ENCODE measurements around the gene RENBP. TPM values are rescaled to one million over a fixed set of nuclear protein-coding genes. Genes with fewer than 3 reads are reported as not detected.

The RENBP gene
- total and polyA plus RNA-seq, 7 experiments from 2014 or later = 0.47 to 32.7 (median 22.2) TPM

- ChIA-PET CTCF (interaction anchor here (1.3 to 4.7 kb wide), 3 partner anchors 20 to 44 kb away, joined by 3 to 27 read pairs (median 22); partner anchors contain the start of gene ARHGAP4), POLR2A (interaction anchor here (0.9 to 8.5 kb wide), 9 partner anchors 13 to 460 kb away, joined by 3 to 127 read pairs (median 5); partner anchors contain the start of genes ARHGAP4, ATP6AP1, IDH3G and IRAK1)
- Histone ChIP-seq H3K9me3 (ENCODE audit: control insufficient read depth in 2 of 3, low read length in 3 of 3) (no peaks in the 10 kb centered on the region), H3K27ac (ENCODE audit: low read depth, low read length) (peak overlapping the region; percentile 99), H3K4me1 (ENCODE audit: control insufficient read depth in 2 of 2, insufficient read depth in 2 of 2, low read length in 2 of 2) (peaks cover 29 to 30% of the 10 kb centered on the region in 2 donors), H3K36me3 (ENCODE audit: control insufficient read depth in 2 of 3, insufficient read depth in 3 of 3, low read length in 3 of 3) (peaks cover 0 to 21% (median 0%) of the 10 kb centered on the region in 3 experiments), H3K4me3 (ENCODE audit: low read length) (peak overlapping the region; percentile 97), H3K27me3 (ENCODE audit: control insufficient read depth in 2 of 2, insufficient read depth in 2 of 2, low read length in 2 of 2) (no peaks in the 10 kb centered on the region)
- intact Hi-C loops (cut with micrococcal nuclease) = loop anchor here in 1 of 2 donors (2.0 to 10.0 kb wide), 2 partner anchors 22 to 374 kb away; partner anchors contain the start of gene CCNQ
- ATAC-seq (no peak), DNase-seq (peak in 6 of 9 donors; percentile 44 to 65 (median 51))
- Mint-ChIP-seq H3K4me1 (peaks cover 13 to 42% (median 31%) of the 10 kb centered on the region in 7 donors), H3K27ac (peak overlapping the region; percentile 48 to 99 (median 96)), H3K9me3 (peaks cover 0 to 2% (median 0%) of the 10 kb centered on the region in 11 donors), H3K36me3 (peaks cover 0 to 15% (median 0%) of the 10 kb centered on the region in 5 donors), H3K4me3 (peak overlapping the region; percentile 91 to 100 (median 100)), H3K27me3 (no peaks in the 10 kb centered on the region)
These were observed 24.3 kb upstream of the RENBP start for GRCh38 chrX:153968754-153969124.

- H3K4me1 ChIP-seq (ENCODE audit: control insufficient read depth in 2 of 2, insufficient read depth in 2 of 2, low read length in 2 of 2) = peaks cover 24 to 26% of the 10 kb centered on the region in 2 donors
- Mint-ChIP-seq H3K4me3 (peak overlapping the region; percentile 91 to 100 (median 100)), H3K27ac (peak overlapping the region in 8 of 9 donors; percentile 87 to 99 (median 96)), H3K27me3 (no peaks in the 10 kb centered on the region), H3K36me3 (peaks cover 0 to 15% (median 3%) of the 10 kb centered on the region in 5 donors), H3K4me1 (peaks cover 12 to 37% (median 29%) of the 10 kb centered on the region in 7 donors), H3K9me3 (peaks cover 0 to 2% (median 0%) of the 10 kb centered on the region in 11 donors)
- H3K4me3 ChIP-seq (ENCODE audit: low read length) = peak overlapping the region; percentile 97
- H3K36me3 ChIP-seq (ENCODE audit: control insufficient read depth in 2 of 3, insufficient read depth in 3 of 3, low read length in 3 of 3) = peaks cover 0 to 26% (median 0%) of the 10 kb centered on the region in 3 experiments
- ATAC-seq = no peak
- no peaks in the 10 kb centered on the region for H3K9me3 ChIP-seq (ENCODE audit: control insufficient read depth in 2 of 3, low read length in 3 of 3)
- H3K27ac ChIP-seq (ENCODE audit: low read depth, low read length) = peak overlapping the region; percentile 99
- no peak for DNase-seq
- H3K27me3 ChIP-seq (ENCODE audit: control insufficient read depth in 2 of 2, insufficient read depth in 2 of 2, low read length in 2 of 2) = no peaks in the 10 kb centered on the region
- intact Hi-C loops (cut with micrococcal nuclease) = loop anchor here in 1 of 2 donors (2.0 to 10.0 kb wide), 2 partner anchors 21 to 373 kb away; partner anchors contain the start of gene CCNQ
- ChIA-PET CTCF (interaction anchor here (0.6 to 4.7 kb wide), 5 partner anchors 13 to 51 kb away, joined by 3 to 27 read pairs (median 10); partner anchors contain the start of gene ARHGAP4), POLR2A (interaction anchor here (0.6 to 8.5 kb wide), 11 partner anchors 13 to 444 kb away, joined by 3 to 127 read pairs (median 4); partner anchors contain the start of genes ARHGAP4, EMD, IDH3G and IRAK1)
These were observed 23.8 kb upstream of the RENBP start for GRCh38 chrX:153968255-153968654.

- Histone ChIP-seq H3K36me3 (ENCODE audit: control insufficient read depth in 2 of 3, insufficient read depth in 3 of 3, low read length in 3 of 3) (peaks cover 0 to 31% (median 0%) of the 10 kb centered on the region in 3 experiments), H3K27ac (ENCODE audit: low read depth, low read length) (peak overlapping the region; percentile 99), H3K4me3 (ENCODE audit: low read length) (peak overlapping the region; percentile 97), H3K4me1 (ENCODE audit: control insufficient read depth in 2 of 2, insufficient read depth in 2 of 2, low read length in 2 of 2) (peaks cover 24 to 26% of the 10 kb centered on the region in 2 donors), H3K27me3 (ENCODE audit: control insufficient read depth in 2 of 2, insufficient read depth in 2 of 2, low read length in 2 of 2) (no peaks in the 10 kb centered on the region), H3K9me3 (ENCODE audit: control insufficient read depth in 2 of 3, low read length in 3 of 3) (no peaks in the 10 kb centered on the region)
- ChIA-PET CTCF (interaction anchor here (0.6 to 4.7 kb wide), 9 partner anchors 13 to 200 kb away, joined by 3 to 27 read pairs (median 4); partner anchors contain the start of gene ARHGAP4), POLR2A (interaction anchor here (0.6 to 8.5 kb wide), 17 partner anchors 10 to 522 kb away, joined by 3 to 127 read pairs (median 4); partner anchors contain the start of genes ARHGAP4, EMD, IDH3G and IRAK1)
- no peak for ATAC-seq
- intact Hi-C loops (cut with micrococcal nuclease) = loop anchor here (1.0 to 10.0 kb wide), 4 partner anchors 15 to 373 kb away; partner anchors contain the start of gene CCNQ (in 1 of the 2)
- H3K27ac Mint-ChIP-seq = peak overlapping the region; percentile 86 to 99 (median 96)
- H3K36me3 Mint-ChIP-seq = peaks cover 0 to 15% (median 3%) of the 10 kb centered on the region in 5 donors
- peaks cover 0 to 2% (median 0%) of the 10 kb centered on the region in 11 donors for H3K9me3 Mint-ChIP-seq
- no peaks in the 10 kb centered on the region for H3K27me3 Mint-ChIP-seq
- H3K4me1 Mint-ChIP-seq = peaks cover 8 to 33% (median 25%) of the 10 kb centered on the region in 7 donors
- H3K4me3 Mint-ChIP-seq = peak overlapping the region; percentile 91 to 100 (median 100)
- peak in 5 of 9 donors; percentile 45 to 53 (median 45) for DNase-seq
These were observed 23.2 kb upstream of the RENBP start for GRCh38 chrX:153967536-153968224.

GRCh38 chrX:153966841-153967535 lies 22.5 kb upstream of the RENBP start:
- CTCF ChIA-PET = interaction anchor here (0.5 to 4.7 kb wide), 10 partner anchors 14 to 359 kb away, joined by 3 to 27 read pairs (median 4); partner anchors contain the start of gene ARHGAP4
- Mint-ChIP-seq H3K27ac (peak overlapping the region; percentile 86 to 99 (median 96)), H3K4me1 (peaks cover 8 to 33% (median 25%) of the 10 kb centered on the region in 7 donors), H3K9me3 (peaks cover 0 to 2% (median 0%) of the 10 kb centered on the region in 11 donors), H3K4me3 (peak overlapping the region; percentile 91 to 100 (median 100)), H3K36me3 (peaks cover 0 to 15% (median 3%) of the 10 kb centered on the region in 5 donors), H3K27me3 (no peaks in the 10 kb centered on the region)
- intact Hi-C loops (cut with micrococcal nuclease) = loop anchor here (1.0 to 10.0 kb wide), 3 partner anchors 14 to 372 kb away; partner anchors contain the start of gene CCNQ (in 1 of the 2)
- Histone ChIP-seq H3K27ac (ENCODE audit: low read depth, low read length) (peak overlapping the region; percentile 99), H3K27me3 (ENCODE audit: control insufficient read depth in 2 of 2, insufficient read depth in 2 of 2, low read length in 2 of 2) (no peaks in the 10 kb centered on the region), H3K4me3 (ENCODE audit: low read length) (peak overlapping the region; percentile 97), H3K9me3 (ENCODE audit: control insufficient read depth in 2 of 3, low read length in 3 of 3) (no peaks in the 10 kb centered on the region), H3K36me3 (ENCODE audit: control insufficient read depth in 2 of 3, insufficient read depth in 3 of 3, low read length in 3 of 3) (peaks cover 0 to 38% (median 0%) of the 10 kb centered on the region in 3 experiments), H3K4me1 (ENCODE audit: control insufficient read depth in 2 of 2, insufficient read depth in 2 of 2, low read length in 2 of 2) (peaks cover 24 to 26% of the 10 kb centered on the region in 2 donors)
- POLR2A ChIA-PET = interaction anchor here (0.6 to 8.5 kb wide), 11 partner anchors 9 to 523 kb away, joined by 3 to 127 read pairs (median 4); partner anchors contain the start of genes ARHGAP4, EMD, IDH3G and IRAK1
- DNase-seq (peak in 1 of 9 donors; percentile 39), ATAC-seq (no peak)

GRCh38 chrX:153966283-153966688 lies 21.8 kb upstream of the RENBP start:
- Histone ChIP-seq H3K27me3 (ENCODE audit: control insufficient read depth in 2 of 2, insufficient read depth in 2 of 2, low read length in 2 of 2) (no peaks in the 10 kb centered on the region), H3K4me1 (ENCODE audit: control insufficient read depth in 2 of 2, insufficient read depth in 2 of 2, low read length in 2 of 2) (peaks cover 24 to 26% of the 10 kb centered on the region in 2 donors), H3K9me3 (ENCODE audit: control insufficient read depth in 2 of 3, low read length in 3 of 3) (no peaks in the 10 kb centered on the region), H3K27ac (ENCODE audit: low read depth, low read length) (peak overlapping the region; percentile 99), H3K4me3 (ENCODE audit: low read length) (peak overlapping the region; percentile 97), H3K36me3 (ENCODE audit: control insufficient read depth in 2 of 3, insufficient read depth in 3 of 3, low read length in 3 of 3) (peaks cover 0 to 41% (median 0%) of the 10 kb centered on the region in 3 experiments)
- ChIA-PET POLR2A (interaction anchor here (1.5 to 8.5 kb wide), 4 partner anchors 9 to 40 kb away, joined by 4 to 127 read pairs (median 35); partner anchors contain the start of genes ARHGAP4 and RENBP), CTCF (interaction anchor here (0.5 to 4.7 kb wide), 8 partner anchors 15 to 358 kb away, joined by 3 to 27 read pairs (median 5); partner anchors contain the start of gene ARHGAP4)
- H3K9me3 Mint-ChIP-seq = peaks cover 0 to 2% (median 0%) of the 10 kb centered on the region in 11 donors
- DNase-seq = no peak
- H3K27ac Mint-ChIP-seq = peak overlapping the region in 7 of 9 donors; percentile 30 to 99 (median 96)
- peak overlapping the region; percentile 27 to 100 (median 96) for H3K4me3 Mint-ChIP-seq
- peaks cover 0 to 22% (median 0%) of the 10 kb centered on the region in 5 donors for H3K36me3 Mint-ChIP-seq
- intact Hi-C loops (cut with micrococcal nuclease) = loop anchor here (2.0 to 10.0 kb wide), 2 partner anchors 13 to 371 kb away; partner anchors contain the start of gene CCNQ (in 1 of the 2)
- peaks cover 8 to 33% (median 25%) of the 10 kb centered on the region in 7 donors for H3K4me1 Mint-ChIP-seq
- ATAC-seq = no peak
- no peaks in the 10 kb centered on the region for H3K27me3 Mint-ChIP-seq
